ENCODE results near the gene PHACTR4. TPM values are rescaled to one million over a fixed set of nuclear protein-coding genes. Genes with fewer than 3 reads are reported as not detected.

Gene PHACTR4
- total and polyA plus RNA-seq, 10 of the 15 experiments (the other 5 are each of a cell fraction or from before 2014, with no cell fraction given), result 8.9 to 34.2 (median 12.5) TPM

DNA sequence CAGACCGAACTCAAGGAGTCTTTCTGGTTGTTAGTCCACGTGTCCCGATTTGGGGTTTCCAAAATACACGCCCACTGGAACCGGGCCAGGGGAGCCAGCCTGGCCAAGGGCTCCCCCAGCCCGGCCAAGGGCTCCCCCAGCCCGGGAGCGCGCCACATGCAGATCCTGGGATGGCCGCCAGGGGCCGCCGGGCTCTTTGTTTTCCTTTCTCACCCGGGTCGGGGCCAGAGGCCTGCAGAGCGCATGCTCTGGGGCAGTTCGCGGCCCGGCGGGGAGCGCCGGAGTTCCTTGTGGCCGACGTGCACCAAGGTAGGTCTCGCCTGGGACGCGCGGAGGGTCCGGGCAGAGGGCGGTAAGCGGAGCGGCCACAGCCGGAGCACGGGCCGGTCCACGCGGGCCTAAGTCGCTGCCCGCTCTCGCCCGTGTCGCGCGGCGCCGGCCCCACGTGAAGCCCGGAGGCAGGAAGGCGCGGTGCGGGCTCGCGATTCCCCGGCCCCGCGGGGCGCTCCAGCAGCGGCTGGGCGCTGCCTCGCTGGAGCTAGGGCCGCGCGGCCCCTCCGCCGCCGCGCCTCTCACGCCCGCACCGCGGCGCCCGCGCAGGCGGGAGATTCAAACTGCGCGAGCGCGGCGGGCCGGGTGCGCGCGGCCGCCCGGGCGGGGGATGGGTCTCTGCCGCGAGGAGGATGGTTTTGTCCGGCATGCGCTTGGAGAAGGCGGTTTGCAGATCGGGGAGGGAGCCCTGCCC lies 148.6 kb downstream of the PHACTR4 start (continued):
- TF ChIP-seq MYB (IDR thresholded peaks at IDR 0.05; ENCODE audit: borderline replicate concordance, low read depth, low read length), result no peak
- peak; percentile 54; the same call in 1 of the 2 replicates for TF ChIP-seq POLR2AphosphoS2 (IDR thresholded peaks at IDR 0.05; ENCODE audit: low read depth, low read length)
- TF ChIP-seq KLF5 (IDR thresholded peaks at IDR 0.05; ENCODE audit: partially characterized antibody), result no peak
- TF ChIP-seq ZNF24 (IDR thresholded peaks at IDR 0.05), result no peak
- TF ChIP-seq, protein P1, sequence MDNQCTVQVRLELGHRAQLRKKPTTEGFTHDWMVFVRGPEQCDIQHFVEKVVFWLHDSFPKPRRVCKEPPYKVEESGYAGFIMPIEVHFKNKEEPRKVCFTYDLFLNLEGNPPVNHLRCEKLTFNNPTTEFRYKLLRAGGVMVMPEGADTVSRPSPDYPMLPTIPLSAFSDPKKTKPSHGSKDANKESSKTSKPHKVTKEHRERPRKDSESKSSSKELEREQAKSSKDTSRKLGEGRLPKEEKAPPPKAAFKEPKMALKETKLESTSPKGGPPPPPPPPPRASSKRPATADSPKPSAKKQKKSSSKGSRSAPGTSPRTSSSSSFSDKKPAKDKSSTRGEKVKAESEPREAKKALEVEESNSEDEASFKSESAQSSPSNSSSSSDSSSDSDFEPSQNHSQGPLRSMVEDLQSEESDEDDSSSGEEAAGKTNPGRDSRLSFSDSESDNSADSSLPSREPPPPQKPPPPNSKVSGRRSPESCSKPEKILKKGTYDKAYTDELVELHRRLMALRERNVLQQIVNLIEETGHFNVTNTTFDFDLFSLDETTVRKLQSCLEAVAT (IDR thresholded peaks at IDR 0.05), result no peak
- TF ChIP-seq BRCA1 (IDR thresholded peaks at IDR 0.05; ENCODE audit: low read depth, low read length), result no peak
- no peak for TF ChIP-seq PML (IDR thresholded peaks at IDR 0.05; ENCODE audit: low read length)
- no peak for TF ChIP-seq JUNB (IDR thresholded peaks at IDR 0.05)
- peak; percentile 40; the same call in 1 of the 2 replicates for TF ChIP-seq TAF1 (IDR thresholded peaks at IDR 0.05; ENCODE audit: borderline replicate concordance, low read depth, low read length)
- TF ChIP-seq ZNF217 (IDR thresholded peaks at IDR 0.05), result peak; percentile 25; the same call in 1 of the 2 replicates
- TF ChIP-seq TCF7 (IDR thresholded peaks at IDR 0.05; ENCODE audit: borderline replicate concordance), result no peak
- TF ChIP-seq SMAD1 (IDR thresholded peaks at IDR 0.05; ENCODE audit: low read depth, partially characterized antibody), result no peak
- TF ChIP-seq, protein P2, sequence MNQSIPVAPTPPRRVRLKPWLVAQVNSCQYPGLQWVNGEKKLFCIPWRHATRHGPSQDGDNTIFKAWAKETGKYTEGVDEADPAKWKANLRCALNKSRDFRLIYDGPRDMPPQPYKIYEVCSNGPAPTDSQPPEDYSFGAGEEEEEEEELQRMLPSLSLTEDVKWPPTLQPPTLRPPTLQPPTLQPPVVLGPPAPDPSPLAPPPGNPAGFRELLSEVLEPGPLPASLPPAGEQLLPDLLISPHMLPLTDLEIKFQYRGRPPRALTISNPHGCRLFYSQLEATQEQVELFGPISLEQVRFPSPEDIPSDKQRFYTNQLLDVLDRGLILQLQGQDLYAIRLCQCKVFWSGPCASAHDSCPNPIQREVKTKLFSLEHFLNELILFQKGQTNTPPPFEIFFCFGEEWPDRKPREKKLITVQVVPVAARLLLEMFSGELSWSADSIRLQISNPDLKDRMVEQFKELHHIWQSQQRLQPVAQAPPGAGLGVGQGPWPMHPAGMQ (IDR thresholded peaks at IDR 0.05; ENCODE audit: borderline replicate concordance), result no peak
- TF ChIP-seq MTA3 (IDR thresholded peaks at IDR 0.05; ENCODE audit: borderline replicate concordance, low read length), result no peak
- 0 out of 2 replicates have a peak, but pooled peaks have one; percentile 42 for TF ChIP-seq CHD2 (IDR thresholded peaks at IDR 0.05; ENCODE audit: borderline replicate concordance, low read depth, low read length)
- TF ChIP-seq NR2F1 (conservative IDR thresholded peaks at IDR 0.05), result no peak; the same call in 1 of the 2 replicates
- TF ChIP-seq FOS (IDR thresholded peaks at IDR 0.05; ENCODE audit: borderline replicate concordance, extremely low read depth, insufficient read length), result no peak
- TF ChIP-seq HDGF (IDR thresholded peaks at IDR 0.05), result 0 out of 2 replicates have a peak, but pooled peaks have one; percentile 4
- TF ChIP-seq IKZF2 (IDR thresholded peaks at IDR 0.05), result no peak; a peak in 1 of 4 replicates
- TF ChIP-seq RB1 (IDR thresholded peaks at IDR 0.05; ENCODE audit: borderline replicate concordance), result no peak; the same call in 1 of the 2 replicates
- no peak for TF ChIP-seq POU2F2 (IDR thresholded peaks at IDR 0.05; ENCODE audit: borderline replicate concordance, low read depth, low read length)
- no peak for TF ChIP-seq CBX3 (IDR thresholded peaks at IDR 0.05; ENCODE audit: borderline replicate concordance, low read depth)
- TF ChIP-seq, protein P3, sequence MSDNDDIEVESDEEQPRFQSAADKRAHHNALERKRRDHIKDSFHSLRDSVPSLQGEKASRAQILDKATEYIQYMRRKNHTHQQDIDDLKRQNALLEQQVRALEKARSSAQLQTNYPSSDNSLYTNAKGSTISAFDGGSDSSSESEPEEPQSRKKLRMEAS (IDR thresholded peaks at IDR 0.05; ENCODE audit: low read depth, low read length), result no peak; the same call in none of the 2 replicates
- TF ChIP-seq BMI1 (IDR thresholded peaks at IDR 0.05; ENCODE audit: borderline replicate concordance), result no peak
- no peak for TF ChIP-seq TCF3 (IDR thresholded peaks at IDR 0.05; ENCODE audit: borderline replicate concordance, insufficient read depth, low read depth, low read length)
- TF ChIP-seq BACH1 (IDR thresholded peaks at IDR 0.05; ENCODE audit: borderline replicate concordance), result peak; percentile 85
- peak; percentile 87 for TF ChIP-seq LARP7 (IDR thresholded peaks at IDR 0.05)
- no peak for TF ChIP-seq NFXL1 (IDR thresholded peaks at IDR 0.05; ENCODE audit: borderline replicate concordance)
- TF ChIP-seq, protein P4, sequence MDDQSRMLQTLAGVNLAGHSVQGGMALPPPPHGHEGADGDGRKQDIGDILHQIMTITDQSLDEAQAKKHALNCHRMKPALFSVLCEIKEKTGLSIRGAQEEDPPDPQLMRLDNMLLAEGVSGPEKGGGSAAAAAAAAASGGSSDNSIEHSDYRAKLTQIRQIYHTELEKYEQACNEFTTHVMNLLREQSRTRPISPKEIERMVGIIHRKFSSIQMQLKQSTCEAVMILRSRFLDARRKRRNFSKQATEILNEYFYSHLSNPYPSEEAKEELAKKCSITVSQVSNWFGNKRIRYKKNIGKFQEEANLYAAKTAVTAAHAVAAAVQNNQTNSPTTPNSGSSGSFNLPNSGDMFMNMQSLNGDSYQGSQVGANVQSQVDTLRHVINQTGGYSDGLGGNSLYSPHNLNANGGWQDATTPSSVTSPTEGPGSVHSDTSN (IDR thresholded peaks at IDR 0.05; ENCODE audit: insufficient replicate concordance, low read depth, low read length), result no peak
